Measurements from ENCODE around the gene HLA-DMB. TPM values are rescaled to one million over a fixed set of nuclear protein-coding genes. Genes with fewer than 3 reads are reported as not detected.

The HLA-DMB gene
- polyA plus RNA-seq, 1 of the 3 experiments (the other 2 are of a cell fraction): not detected

DNA sequence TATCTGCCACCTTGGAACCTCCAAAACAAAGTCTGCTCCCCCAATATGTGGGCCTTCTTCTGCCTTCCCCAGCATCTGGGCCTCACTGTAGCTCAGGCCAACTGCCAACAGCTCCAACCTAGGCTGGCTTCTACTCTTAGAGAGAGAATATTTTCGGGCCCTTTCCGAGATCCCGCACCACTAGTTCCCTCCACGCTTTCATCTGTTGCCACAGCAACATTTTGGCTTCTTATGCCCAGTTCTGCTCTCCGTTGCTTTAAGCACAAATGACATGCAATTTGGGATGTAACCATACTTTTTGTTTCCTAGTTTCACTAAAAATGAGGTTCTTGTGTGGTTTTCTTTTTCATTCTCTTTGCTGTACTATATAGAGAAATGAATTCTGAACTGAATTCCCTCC lies 53.2 kb downstream of the HLA-DMB start (continued):
- TF ChIP-seq, protein P1, sequence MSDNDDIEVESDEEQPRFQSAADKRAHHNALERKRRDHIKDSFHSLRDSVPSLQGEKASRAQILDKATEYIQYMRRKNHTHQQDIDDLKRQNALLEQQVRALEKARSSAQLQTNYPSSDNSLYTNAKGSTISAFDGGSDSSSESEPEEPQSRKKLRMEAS (IDR thresholded peaks at IDR 0.05; ENCODE audit: low read depth): no peak

DNA sequence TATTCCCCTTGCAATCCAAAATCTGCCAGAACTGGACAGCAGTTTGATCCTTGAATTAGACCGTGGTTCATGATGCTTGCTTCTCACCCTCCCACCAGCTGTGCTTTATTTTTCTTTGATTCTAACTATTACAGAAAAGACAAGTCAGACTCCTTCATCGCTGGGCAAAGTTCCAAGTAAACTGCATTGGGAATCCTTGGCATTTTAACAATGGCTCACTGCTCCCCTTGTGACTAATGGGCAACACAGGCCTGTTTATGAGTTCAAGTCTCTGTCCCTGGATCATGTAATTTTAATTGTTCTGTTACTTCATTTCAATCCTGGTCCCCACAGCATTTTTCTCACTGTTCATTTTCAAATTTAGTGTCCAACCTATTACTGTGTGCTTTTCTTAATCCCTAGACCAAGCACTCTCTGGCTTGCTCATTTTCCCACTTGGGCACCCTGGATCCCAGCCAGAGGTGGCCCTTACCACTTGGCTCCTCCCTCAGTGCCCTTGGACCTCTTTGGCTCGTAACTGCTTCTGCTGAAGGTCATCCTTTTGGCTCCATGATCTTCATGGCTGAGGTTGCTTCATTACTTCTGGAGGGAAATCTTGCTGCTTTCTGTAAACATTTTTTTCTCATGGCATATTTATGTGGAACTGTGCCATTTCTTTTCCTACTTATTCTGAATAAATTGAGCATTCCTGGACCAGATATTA lies 54.0 kb downstream of the HLA-DMB start:
- H3K9ac ChIP-seq: no peak overlapping the region
- no peak overlapping the region for H3K4me3 ChIP-seq (ENCODE audit: low read depth in 2 of 2, low read length in 1 of 2)
- peaks cover 0 to 8% of the 10 kb centered on the region in 2 experiments; a peak in 1 of 4 replicates for H3K4me1 ChIP-seq (ENCODE audit: control insufficient read depth in 1 of 2, insufficient read depth in 2 of 2, low read depth in 1 of 2, low read length in 1 of 2)
- H3K79me2 ChIP-seq (ENCODE audit: insufficient read depth): no peaks in the 10 kb centered on the region
- no peaks in the 10 kb centered on the region for H4K20me1 ChIP-seq (ENCODE audit: insufficient read depth)
- no peak overlapping the region for H2AFZ ChIP-seq (ENCODE audit: low read depth)
- TF ChIP-seq MEF2A (IDR thresholded peaks at IDR 0.05; ENCODE audit: borderline replicate concordance, low read depth) (no peak), TCF12 (IDR thresholded peaks at IDR 0.05) (0 out of 2 replicates have a peak, but pooled peaks have one; percentile 14), TEAD4 (IDR thresholded peaks at IDR 0.05; ENCODE audit: borderline replicate concordance, insufficient read depth) (peak; percentile 20; the same call in 1 of the 2 replicates), PBX3 (IDR thresholded peaks at IDR 0.05) (0 out of 2 replicates have a peak, but pooled peaks have one; percentile 5), NFIC (IDR thresholded peaks at IDR 0.05; ENCODE audit: borderline replicate concordance) (peak; percentile 53)
- TF ChIP-seq, protein P1 (IDR thresholded peaks at IDR 0.05; ENCODE audit: low read depth): no peak
- CTCF ChIA-PET: interaction anchor here (1.0 to 2.7 kb wide), 25 partner anchors 9 to 128 kb away, joined by 3 to 65 read pairs (median 7); partner anchors contain the start of genes BRD2, HLA-DMA, PSMB9 and TAP1
- H3K9me3 ChIP-seq: no peaks in the 10 kb centered on the region
- no peak overlapping the region for H3K27ac ChIP-seq (ENCODE audit: low read depth in 2 of 2, low read length in 1 of 2)
- peaks cover 14% of the 10 kb centered on the region for H3F3A ChIP-seq (replicated peaks; ENCODE audit: insufficient read depth)
- H3K9me2 ChIP-seq: no peaks in the 10 kb centered on the region
- POLR2A ChIA-PET: interaction anchor here (0.7 kb wide), 1 partner anchor 85 kb away, joined by 4 read pairs; no protein-coding TSS in a partner anchor
- H3K27me3 ChIP-seq (ENCODE audit: insufficient read depth): peaks cover 4% of the 10 kb centered on the region; the same call in 1 of the 2 replicates
- H3K4me2 ChIP-seq: no peak overlapping the region
- no peak for DNase-seq
- WGBS (ENCODE audit: low lambda C conversion rate): 45% methylated on average over 3 of the region's 3 CpGs
- no peaks in the 10 kb centered on the region for H3K36me3 ChIP-seq (replicated peaks in 1 of 2; ENCODE audit: control insufficient read depth in 1 of 2, insufficient read depth in 2 of 2, low read length in 1 of 2)

DNA sequence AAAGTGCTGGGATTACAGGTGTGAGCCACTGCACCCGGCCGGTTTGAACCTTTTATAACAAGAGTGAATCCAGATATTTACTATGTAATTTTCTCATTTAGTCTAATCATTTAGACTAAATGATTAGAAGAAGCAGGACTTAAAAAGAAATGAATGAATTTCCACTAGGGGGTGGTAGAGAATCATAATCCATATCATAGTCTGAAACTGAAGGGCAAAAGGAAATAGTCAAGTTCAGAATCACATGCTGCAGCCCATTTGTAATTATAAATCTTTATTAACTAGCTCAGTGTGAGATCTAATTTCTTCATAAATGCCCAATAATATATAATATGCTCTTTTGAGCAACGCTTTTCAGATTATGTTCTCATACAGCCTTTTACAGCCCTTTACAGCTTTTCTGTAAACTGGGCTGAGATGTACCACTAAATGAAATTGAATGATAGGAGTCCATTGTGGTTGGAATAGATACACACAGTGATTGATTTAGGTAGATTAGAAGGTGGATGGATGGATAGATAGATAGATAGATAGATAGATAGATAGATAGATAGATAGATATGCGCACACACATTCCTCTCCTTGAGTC lies 55.0 kb downstream of the HLA-DMB start:
- H4K20me1 ChIP-seq (ENCODE audit: insufficient read depth): no peaks in the 10 kb centered on the region
- DNase-seq: peak; percentile 50
- CTCF ChIA-PET: interaction anchor here (0.6 to 2.7 kb wide), 42 partner anchors 8 to 335 kb away, joined by 3 to 65 read pairs (median 5); partner anchors contain the start of genes BRD2, HLA-DMA, HLA-DMB and PSMB9

More for the DNA sequence above, 55.0 kb downstream of the HLA-DMB start:
- no peaks in the 10 kb centered on the region for H3K79me2 ChIP-seq (ENCODE audit: insufficient read depth)
- peaks cover 0 to 2% of the 10 kb centered on the region in 2 experiments for H3K36me3 ChIP-seq (replicated peaks in 1 of 2; ENCODE audit: control insufficient read depth in 1 of 2, insufficient read depth in 2 of 2, low read length in 1 of 2)
- H3K4me1 ChIP-seq (ENCODE audit: control insufficient read depth in 1 of 2, insufficient read depth in 2 of 2, low read depth in 1 of 2, low read length in 1 of 2): peaks cover 0 to 8% of the 10 kb centered on the region in 2 experiments; a peak in 1 of 4 replicates
- no peak overlapping the region for H3K4me2 ChIP-seq
- peaks cover 14% of the 10 kb centered on the region; the same call in 1 of the 2 replicates for H3K27me3 ChIP-seq (ENCODE audit: insufficient read depth)
- no peak overlapping the region for H2AFZ ChIP-seq (ENCODE audit: low read depth)
- no peaks in the 10 kb centered on the region for H3K9me3 ChIP-seq
- H3K27ac ChIP-seq (ENCODE audit: low read depth in 2 of 2, low read length in 1 of 2): no peak overlapping the region
- H3F3A ChIP-seq (replicated peaks; ENCODE audit: insufficient read depth): peaks cover 14% of the 10 kb centered on the region
- no peak overlapping the region; a peak in 1 of 4 replicates for H3K4me3 ChIP-seq (ENCODE audit: low read depth in 2 of 2, low read length in 1 of 2)
- POLR2A ChIA-PET: interaction anchor here (0.7 kb wide), 1 partner anchor 86 kb away, joined by 4 read pairs; no protein-coding TSS in a partner anchor
- peak; percentile 54 for TF ChIP-seq SMC3 (IDR thresholded peaks at IDR 0.05; ENCODE audit: low read depth, low read length)
- peak; percentile 42; the same call in 1 of the 2 replicates for TF ChIP-seq RFX5 (IDR thresholded peaks at IDR 0.05; ENCODE audit: low read length)
- TF ChIP-seq, protein P2, sequence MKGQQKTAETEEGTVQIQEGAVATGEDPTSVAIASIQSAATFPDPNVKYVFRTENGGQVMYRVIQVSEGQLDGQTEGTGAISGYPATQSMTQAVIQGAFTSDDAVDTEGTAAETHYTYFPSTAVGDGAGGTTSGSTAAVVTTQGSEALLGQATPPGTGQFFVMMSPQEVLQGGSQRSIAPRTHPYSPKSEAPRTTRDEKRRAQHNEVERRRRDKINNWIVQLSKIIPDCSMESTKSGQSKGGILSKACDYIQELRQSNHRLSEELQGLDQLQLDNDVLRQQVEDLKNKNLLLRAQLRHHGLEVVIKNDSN (IDR thresholded peaks at IDR 0.05; ENCODE audit: borderline replicate concordance, low read depth): no peak
- TF ChIP-seq CTCF (IDR thresholded peaks at IDR 0.05): peak; percentile 78
- peak; percentile 85 for TF ChIP-seq RAD21 (IDR thresholded peaks at IDR 0.05; ENCODE audit: low read length)
- WGBS (ENCODE audit: low lambda C conversion rate): 25% methylated on average over 4 of the region's 4 CpGs
- H3K9me2 ChIP-seq: no peaks in the 10 kb centered on the region
- no peak overlapping the region for H3K9ac ChIP-seq

Measured in SK-N-SH (cell line).